T-helper 22 cell (primary cell): Measurements from ENCODE around the gene HNRNPLL.

ENCODE experiments used
- DNase-seq: peaks from one replicate; pipeline ENCODE4 v3.0.0-alpha.2; 2020; ENCODE audit warnings: low read depth

The HNRNPLL gene

GRCh38 chr2:38592951-38593350 is 9.8 kb downstream of the HNRNPLL start:
- DNase-seq = no peak

- no peak for DNase-seq
These were observed 11.6 kb downstream of the HNRNPLL start for GRCh38 chr2:38591152-38591551.

- DNase-seq = no peak
These were observed 12.7 kb downstream of the HNRNPLL start for GRCh38 chr2:38590053-38590452.

- DNase-seq = no peak
These were observed 15.8 kb downstream of the HNRNPLL start for GRCh38 chr2:38586931-38587330.

- no peak for DNase-seq
These were observed 17.8 kb downstream of the HNRNPLL start for GRCh38 chr2:38584881-38585280.

GRCh38 chr2:38583994-38584393 is 18.7 kb downstream of the HNRNPLL start:
- no peak for DNase-seq

GRCh38 chr2:38583524-38583923 is 19.2 kb downstream of the HNRNPLL start:
- no peak for DNase-seq

GRCh38 chr2:38581193-38582147 is 21.3 kb downstream of the HNRNPLL start:
- DNase-seq = no peak

- DNase-seq = no peak
These were observed 22.6 kb downstream of the HNRNPLL start for GRCh38 chr2:38580115-38580636.

- DNase-seq = no peak
These were observed 23.9 kb downstream of the HNRNPLL start for GRCh38 chr2:38578832-38579231.

GRCh38 chr2:38574278-38574677 is 28.4 kb downstream of the HNRNPLL start:
- DNase-seq = no peak

- no peak for DNase-seq
These were observed 30.6 kb downstream of the HNRNPLL start for GRCh38 chr2:38572167-38572566.

GRCh38 chr2:38571193-38571592 is 31.5 kb downstream of the HNRNPLL start:
- DNase-seq = no peak

GRCh38 chr2:38568724-38569436 is 33.8 kb downstream of the HNRNPLL start:
- no peak for DNase-seq

- DNase-seq = no peak
These were observed 37.4 kb downstream of the HNRNPLL start for GRCh38 chr2:38565333-38565732.

- no peak for DNase-seq
These were observed 41.0 kb downstream of the HNRNPLL start for GRCh38 chr2:38561691-38562090.

GRCh38 chr2:38560092-38560491 is 42.6 kb downstream of the HNRNPLL start:
- DNase-seq = no peak

GRCh38 chr2:38557981-38558380 is 44.7 kb downstream of the HNRNPLL start:
- DNase-seq = no peak

- no peak for DNase-seq
These were observed 45.5 kb downstream of the HNRNPLL start for GRCh38 chr2:38557217-38557616.

GRCh38 chr2:38556006-38556801 is 46.5 kb downstream of the HNRNPLL start:
- DNase-seq = no peak

- no peak for DNase-seq
These were observed 47.6 kb downstream of the HNRNPLL start for GRCh38 chr2:38554973-38555595.

- DNase-seq = no peak
These were observed 49.2 kb downstream of the HNRNPLL start for GRCh38 chr2:38553554-38553953.
